Choroid plexus epithelial cell (primary cell): Measurements from ENCODE around the gene DCDC2C.

Experiments
- DNase-seq: peaks from one replicate; pipeline ENCODE4 v3.0.0-alpha.2; 2010; ENCODE audit warnings: low read depth
- H3K4me3 ChIP-seq: 2 replicates; pipeline ENCODE4 v1.5.1; 2011; ENCODE audit warnings: low read depth, mild to moderate bottlenecking, control low read depth, low read length, moderate library complexity
- TF ChIP-seq, protein P1 (sequence below): conservative IDR thresholded peaks from 2 replicates; pipeline ENCODE4 v1.5.1; 2011; ENCODE audit warnings: low read depth, mild to moderate bottlenecking, control low read depth, inconsistent platforms, low read length, moderate library complexity

Gene DCDC2C

DNA sequence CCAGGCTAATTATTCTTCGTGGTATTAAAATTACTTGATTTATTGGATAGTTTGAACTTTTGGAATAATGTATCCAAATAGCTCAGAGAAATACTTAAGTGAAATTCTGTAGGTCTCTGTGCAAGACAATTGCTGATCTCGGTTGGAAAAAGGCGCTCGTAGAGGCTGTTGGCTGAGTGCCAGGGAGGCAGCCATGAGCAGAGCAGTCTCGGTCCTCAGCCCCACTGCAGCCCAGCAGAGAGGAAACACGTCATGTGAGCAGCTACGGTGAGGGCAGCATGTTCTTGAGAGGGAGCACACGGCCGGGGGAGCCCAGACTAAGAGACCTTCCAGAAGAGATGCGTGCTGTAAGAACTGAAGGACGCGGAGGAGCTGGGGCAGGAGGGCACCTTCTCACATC lies 42.5 kb downstream of the DCDC2C start:
- no peak for DNase-seq
- TF ChIP-seq, protein P1, sequence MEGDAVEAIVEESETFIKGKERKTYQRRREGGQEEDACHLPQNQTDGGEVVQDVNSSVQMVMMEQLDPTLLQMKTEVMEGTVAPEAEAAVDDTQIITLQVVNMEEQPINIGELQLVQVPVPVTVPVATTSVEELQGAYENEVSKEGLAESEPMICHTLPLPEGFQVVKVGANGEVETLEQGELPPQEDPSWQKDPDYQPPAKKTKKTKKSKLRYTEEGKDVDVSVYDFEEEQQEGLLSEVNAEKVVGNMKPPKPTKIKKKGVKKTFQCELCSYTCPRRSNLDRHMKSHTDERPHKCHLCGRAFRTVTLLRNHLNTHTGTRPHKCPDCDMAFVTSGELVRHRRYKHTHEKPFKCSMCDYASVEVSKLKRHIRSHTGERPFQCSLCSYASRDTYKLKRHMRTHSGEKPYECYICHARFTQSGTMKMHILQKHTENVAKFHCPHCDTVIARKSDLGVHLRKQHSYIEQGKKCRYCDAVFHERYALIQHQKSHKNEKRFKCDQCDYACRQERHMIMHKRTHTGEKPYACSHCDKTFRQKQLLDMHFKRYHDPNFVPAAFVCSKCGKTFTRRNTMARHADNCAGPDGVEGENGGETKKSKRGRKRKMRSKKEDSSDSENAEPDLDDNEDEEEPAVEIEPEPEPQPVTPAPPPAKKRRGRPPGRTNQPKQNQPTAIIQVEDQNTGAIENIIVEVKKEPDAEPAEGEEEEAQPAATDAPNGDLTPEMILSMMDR = no peak
- H3K4me3 ChIP-seq = no peak overlapping the region

DNA sequence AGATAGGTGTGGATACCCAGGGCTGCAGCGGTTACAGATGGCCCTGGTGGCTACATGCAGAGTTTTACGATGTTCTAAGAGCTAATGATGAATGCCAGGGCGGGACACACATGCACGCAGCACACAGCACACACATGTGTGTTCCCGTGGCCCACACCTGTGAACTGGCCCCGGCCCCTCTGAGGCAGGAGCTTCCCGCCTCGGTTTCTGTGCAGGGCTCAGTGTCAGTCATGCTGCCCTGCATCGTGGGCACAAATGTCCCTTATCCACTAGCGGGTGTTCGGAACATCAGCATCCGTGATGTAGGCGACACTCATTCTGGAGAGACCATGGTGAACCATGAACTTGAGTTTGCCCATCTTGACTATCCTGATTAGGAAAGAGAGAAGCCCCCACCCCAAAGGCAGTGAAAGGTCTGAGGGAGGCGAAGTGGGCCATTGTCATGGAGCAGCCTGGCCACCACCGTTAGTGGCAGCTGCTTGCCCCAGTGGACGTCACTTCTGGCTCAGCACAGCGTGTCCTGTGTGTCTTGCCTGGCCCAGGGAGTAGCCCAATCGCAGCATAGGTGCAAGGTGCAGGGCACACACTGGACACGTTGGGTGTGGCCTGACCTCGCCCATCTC lies 43.8 kb downstream of the DCDC2C start:
- TF ChIP-seq, protein P1 = no peak
- H3K4me3 ChIP-seq = no peak overlapping the region
- no peak for DNase-seq

DNA sequence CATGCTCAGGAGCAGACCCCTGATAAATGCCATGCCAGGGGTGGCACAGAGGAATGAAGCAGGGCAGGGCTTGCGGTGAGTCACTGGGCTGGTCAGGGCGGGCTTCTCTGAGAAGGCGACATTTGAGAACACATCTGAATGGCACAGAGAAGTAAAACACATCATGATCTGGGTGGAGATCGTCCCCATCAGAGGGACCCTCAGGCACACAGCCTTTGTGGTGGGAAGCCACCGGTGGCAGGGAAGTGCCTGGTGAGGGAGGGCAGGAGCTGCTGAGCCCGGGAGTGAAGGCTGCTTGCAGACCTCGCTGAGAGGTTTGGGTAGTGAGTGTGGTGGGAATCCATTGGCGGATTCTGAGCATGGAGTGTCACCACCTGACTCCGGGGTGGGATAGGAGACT lies 44.5 kb downstream of the DCDC2C start:
- no peak for DNase-seq
- TF ChIP-seq, protein P1 = no peak
- no peak overlapping the region for H3K4me3 ChIP-seq

DNA sequence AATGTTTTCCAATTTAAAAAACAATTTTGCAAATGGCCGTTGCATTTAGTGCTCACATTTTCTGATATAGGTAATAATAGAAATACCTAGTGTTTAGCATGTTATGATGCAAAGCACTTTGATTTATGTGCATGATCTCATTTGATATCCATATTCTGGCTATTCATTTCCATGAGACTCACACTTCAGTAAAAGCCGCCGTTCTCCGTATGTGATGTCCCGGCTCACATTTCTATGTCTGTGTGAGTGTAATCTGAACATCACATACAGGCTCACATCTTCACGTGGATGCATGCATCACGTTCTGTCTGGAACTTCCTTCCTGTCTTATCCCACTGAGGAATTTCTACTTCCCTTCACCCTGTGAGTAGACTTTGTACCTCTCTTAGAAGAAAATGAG lies 45.8 kb downstream of the DCDC2C start:
- TF ChIP-seq, protein P1 = no peak
- no peak overlapping the region for H3K4me3 ChIP-seq
- DNase-seq = no peak

DNA sequence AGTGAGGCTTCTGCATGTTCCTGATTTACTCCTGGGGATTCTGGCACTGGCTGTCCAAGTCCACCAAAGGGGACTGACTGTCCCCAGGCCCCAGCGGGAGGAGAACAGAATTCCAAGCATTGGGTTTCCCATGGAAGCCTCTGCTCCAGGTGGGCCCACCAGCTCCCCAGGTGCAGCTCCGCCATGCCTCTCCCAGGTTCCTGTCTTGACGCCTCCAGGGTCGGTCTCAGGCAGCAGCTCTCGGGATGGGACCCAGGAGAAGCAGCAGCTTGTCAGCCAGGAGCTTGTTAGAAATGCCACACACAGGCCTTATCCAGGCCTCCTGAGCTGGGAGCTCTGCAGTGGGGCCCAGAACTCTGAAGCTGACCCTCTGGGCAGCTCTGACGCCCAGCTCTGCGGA lies 47.9 kb downstream of the DCDC2C start:
- no peak for DNase-seq
- TF ChIP-seq, protein P1 = no peak
- H3K4me3 ChIP-seq = no peak overlapping the region

DNA sequence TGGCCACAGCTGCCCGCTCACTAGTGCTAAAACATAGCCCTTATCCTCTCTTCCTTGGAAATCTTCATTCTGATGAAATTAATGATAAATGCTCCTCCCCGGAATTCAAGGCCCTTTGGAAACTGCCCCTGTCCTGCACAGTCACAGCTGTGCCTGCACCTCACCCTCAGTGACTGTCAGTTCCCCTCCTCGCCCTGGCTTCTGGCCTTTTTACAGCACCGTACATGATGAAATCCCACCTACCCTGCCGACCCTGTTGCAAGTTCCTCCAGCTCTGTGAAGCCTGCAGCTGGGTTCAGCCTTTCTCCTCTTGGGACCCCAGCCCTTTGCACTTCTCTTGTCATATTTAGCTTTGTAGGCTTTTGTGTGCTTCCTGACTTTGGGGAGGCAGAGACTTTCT lies 48.4 kb downstream of the DCDC2C start:
- TF ChIP-seq, protein P1 = no peak
- no peak for DNase-seq
- no peak overlapping the region for H3K4me3 ChIP-seq

DNA sequence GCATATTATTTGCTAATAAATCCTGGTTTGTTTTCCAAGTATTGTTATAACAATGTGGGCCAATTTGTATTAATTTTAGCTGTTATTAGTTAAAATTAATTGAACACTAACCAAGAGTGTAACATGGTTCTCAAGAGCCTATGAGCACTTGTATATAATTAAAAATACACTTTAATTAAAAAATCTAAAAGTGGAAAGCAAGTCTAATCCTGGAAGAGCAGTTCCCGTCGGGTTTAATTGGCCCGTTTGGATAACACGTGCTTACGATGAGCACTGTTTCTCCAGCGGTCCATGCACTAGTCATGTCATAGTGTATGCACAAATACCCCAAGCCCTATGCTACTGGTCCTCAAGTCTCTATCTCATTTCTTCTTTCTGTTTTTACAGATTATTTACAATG lies 49.0 kb downstream of the DCDC2C start:
- no peak overlapping the region for H3K4me3 ChIP-seq
- TF ChIP-seq, protein P1 = no peak
- DNase-seq = no peak
